HS-5 (cell line): ENCODE measurements around the gene RPTOR.
A peak's percentile ranks its signal among the peaks of the same experiment; 100 is the strongest.

ENCODE experiments used
- DNase-seq: peaks from one replicate; pipeline ENCODE4 v3.0.0-alpha.2; 2012; ENCODE audit warnings: low read depth

The RPTOR gene

DNA sequence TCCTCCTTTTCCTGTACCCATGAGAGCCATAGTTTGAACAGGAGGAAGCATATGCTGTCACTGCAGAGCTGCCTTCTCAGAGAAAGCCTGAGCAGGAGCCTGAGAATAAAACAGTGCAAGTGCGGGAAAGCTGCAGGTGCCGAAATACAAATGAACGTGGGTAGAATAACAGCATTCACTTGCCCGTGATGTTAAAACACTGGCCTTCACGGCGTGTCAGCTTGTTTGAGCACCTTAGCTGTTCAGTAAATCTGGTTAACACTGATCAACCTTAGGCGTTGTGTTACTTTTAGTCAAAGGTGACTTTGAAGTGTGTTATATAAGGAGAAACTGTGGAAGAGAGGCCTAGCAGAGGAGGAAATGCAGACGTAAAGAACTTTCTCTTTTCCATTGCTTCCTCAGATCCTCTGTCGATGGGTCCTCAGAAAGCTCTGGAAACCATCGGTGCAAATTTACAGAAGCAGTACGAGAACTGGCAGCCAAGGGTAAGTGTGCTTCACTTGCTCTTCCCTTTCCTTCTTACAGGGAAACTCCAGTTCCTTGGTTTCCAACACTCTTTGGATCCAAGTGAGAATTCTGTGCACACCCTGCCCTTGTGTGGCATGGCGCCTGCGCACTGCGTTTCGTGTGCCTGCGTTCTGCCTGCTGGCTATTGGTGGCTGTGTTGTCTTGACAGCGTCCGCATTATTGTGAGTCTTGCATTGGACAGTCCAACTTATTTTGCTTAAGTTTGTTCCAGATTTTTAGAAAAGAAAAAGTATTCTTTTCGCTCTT lies 98.9 kb downstream of the RPTOR start:
- DNase-seq, result no peak

GRCh38 chr17:80644536-80644935 lies 99.9 kb downstream of the RPTOR start:
- DNase-seq, result no peak

- DNase-seq, result no peak
Measured at GRCh38 chr17:80645706-80646325, 101.2 kb downstream of the RPTOR start.

GRCh38 chr17:80646328-80646727 lies 101.7 kb downstream of the RPTOR start:
- DNase-seq, result no peak

GRCh38 chr17:80647746-80648145 lies 103.1 kb downstream of the RPTOR start:
- DNase-seq, result peak; percentile 91

GRCh38 chr17:80649200-80649644 lies 104.6 kb downstream of the RPTOR start:
- no peak for DNase-seq

- DNase-seq, result peak; percentile 73
Measured at GRCh38 chr17:80649672-80650330, 105.2 kb downstream of the RPTOR start.

- DNase-seq, result no peak
Measured at GRCh38 chr17:80650331-80650672, 105.7 kb downstream of the RPTOR start.

DNA sequence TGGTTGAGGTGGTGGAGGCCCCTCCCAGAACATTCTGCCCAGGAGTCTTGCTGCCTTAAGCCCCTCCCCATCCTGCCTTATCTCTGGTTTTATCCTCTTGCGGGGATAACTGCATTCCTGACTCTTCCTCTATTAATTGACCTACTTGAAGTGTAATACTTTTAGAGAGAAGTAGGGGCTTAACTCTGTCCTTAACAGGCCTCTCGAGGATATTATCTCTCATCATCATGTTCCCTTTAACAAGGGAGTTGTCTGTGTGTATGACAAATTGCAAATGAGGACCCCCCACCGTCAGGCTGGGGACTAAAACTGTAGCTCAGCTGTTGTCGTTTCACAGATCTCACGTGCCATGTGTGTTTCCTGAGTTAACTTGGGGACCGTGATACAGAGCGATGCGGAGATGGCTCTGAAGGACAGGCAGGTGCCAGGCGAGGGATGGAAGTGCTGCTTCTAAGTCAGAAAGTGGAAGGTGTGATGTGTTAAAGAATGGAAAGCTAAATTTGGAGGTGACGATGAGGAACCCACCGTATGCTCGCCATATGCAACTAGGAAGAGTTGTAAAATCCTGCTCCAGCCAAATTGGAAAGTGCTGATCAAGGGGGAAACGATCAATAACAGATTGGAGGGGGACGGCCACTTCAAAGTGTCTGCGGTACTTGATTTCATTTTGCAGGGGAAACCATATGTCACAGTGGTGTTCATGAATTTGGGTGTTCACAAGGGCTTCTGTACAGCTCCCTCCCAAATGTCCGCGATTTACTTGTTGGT lies 106.3 kb downstream of the RPTOR start:
- DNase-seq, result no peak

GRCh38 chr17:80652756-80653330 lies 108.2 kb downstream of the RPTOR start:
- no peak for DNase-seq

DNA sequence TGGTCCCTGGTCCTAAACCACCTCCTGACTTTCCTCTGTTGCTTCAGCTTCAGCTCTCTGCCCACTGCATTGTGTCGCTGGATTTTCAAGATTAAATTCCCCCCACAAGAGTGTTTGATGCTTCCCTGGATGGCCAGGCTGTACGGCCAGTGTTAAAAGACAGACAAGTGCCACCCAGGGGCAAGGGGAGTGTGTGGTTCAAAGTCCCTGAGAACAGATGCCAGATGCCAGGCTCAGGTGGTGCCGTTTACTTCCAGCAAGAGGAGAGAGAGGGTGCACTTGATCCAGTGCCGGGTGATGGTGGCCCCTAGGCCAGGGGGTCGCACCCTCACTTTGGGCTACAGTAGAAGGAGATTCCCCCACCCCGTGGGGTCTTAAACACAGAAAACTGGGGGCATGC lies 109.2 kb downstream of the RPTOR start:
- DNase-seq, result no peak

DNA sequence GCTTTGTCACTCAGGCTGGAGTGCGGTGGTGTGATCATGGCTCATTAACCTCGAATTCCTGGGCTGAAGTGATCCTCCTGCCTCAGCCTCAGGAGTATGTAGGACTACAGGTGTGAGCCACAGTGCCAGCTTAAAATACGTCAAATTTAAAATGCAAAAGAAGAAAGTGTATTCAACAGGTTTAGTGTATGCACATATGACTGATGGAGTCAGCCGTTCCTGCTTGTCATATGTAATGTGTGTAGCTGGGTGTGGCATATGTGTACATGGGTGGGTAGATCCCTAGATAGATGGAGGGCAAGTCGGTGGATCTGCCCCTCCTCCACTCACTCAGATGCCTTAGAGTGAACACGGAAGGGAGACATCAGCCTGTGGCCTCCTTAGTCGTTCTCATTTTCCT lies 111.0 kb downstream of the RPTOR start:
- DNase-seq, result no peak

DNA sequence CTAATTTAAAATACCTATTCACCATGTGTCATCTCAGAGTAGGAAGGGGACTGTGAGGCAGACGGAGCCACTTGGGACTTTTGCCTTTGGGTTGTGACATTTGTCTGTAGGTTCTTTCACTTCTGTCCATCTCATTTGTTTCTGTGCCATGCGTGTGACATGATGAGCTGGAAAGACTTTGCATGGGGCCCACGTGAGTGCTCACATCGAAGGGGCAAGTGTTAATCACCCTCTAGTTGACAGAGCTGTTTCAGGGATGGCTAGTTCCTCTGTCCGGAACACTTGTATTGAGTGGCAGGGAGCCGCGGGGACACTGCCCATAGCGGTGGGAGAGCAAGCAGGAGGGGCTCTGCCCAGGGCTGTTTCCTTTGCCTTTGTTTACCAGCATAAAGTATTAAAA lies 112.0 kb downstream of the RPTOR start:
- no peak for DNase-seq

DNA sequence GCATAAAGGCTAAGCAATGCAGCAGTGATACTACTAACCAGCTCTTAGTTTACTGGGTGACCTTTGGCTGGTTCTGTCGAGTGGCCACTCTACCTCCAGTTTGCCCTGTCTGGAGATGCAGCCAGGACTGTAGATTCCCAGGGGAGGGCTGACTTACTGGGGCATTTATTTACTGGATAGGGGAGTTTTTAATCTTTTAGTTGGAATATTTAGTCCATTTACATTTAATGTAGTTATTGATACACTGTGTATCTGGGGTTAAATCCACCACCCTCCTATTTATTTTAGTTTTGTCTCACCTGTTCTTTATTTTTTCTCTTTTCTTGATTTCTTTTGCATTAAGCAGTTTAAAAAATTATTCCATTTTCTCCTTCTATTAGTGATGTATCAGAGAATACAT lies 112.9 kb downstream of the RPTOR start:
- DNase-seq, result no peak

DNA sequence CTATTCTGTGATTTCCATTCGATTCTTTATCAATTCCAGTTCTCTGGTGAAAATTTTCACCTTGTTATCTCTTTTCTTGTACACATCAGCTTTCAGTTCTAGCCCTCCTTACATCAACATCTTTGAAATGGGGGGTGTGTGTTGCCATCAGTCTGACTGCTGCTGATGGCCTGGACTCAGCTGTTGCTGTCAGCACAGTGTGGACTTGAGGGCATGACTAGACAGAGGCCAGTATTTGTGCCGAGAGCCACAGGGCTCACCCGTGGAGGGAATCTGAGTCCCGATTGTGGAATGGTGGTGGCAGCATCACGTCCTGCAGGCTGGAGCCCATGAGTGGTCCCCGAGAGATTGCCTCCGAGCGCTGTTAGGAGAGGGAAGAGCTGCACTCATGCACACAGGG lies 114.2 kb downstream of the RPTOR start:
- no peak for DNase-seq

DNA sequence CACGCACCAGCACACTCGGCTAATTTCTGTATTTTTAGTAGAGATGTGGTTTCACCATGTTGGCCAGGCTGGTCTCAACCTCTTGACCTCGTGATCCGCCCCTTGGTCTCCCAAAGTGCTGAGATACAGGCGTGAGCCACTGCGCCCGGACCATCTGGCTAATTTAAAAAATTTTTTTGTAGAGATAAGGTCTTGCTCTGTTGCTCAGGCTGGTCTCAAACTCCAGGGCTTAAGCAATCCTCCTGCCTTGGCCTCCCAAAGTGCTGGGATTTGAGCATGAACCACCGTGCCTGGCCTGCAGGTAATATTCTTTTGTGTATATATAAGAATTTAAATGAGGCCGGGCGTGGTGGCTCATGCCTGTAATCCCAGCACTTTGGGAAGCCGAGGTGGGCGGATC lies 115.0 kb downstream of the RPTOR start:
- DNase-seq, result no peak

DNA sequence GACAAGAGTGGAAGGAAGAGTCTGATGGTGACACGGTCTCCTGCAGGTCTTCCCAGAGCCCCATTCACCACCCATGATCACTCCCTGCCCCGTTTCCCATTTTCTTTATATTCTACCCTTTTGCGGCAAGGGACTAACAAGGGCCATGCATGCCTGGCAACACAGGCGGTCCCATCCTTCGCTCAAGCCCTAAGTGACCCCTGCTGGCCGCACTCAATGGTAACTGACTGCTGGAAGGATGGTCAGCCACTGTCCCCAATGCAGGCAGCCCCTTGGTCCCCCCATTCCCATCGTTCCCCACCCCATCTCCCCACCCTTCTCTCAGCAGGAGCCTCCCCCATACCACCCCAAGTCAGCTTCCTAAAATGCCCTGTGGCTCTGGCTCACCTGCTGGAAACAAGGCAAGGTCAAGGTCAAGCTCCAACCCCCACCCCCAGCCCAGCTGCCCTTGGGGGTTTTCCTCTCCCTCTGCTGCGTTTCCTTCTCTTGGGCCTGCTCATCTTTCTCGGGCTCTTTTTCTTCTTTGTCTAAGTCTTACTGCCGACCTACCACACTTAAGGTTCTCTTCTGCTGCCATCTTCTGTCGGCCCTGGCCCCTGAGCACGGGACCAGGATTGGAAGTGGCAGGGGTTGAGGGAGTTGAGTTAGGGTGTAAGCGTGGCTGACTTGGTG lies 116.0 kb downstream of the RPTOR start:
- DNase-seq, result no peak

- DNase-seq, result no peak
Measured at GRCh38 chr17:80662557-80662956, 117.9 kb downstream of the RPTOR start.

GRCh38 chr17:80663781-80664206 lies 119.2 kb downstream of the RPTOR start:
- DNase-seq, result no peak

DNA sequence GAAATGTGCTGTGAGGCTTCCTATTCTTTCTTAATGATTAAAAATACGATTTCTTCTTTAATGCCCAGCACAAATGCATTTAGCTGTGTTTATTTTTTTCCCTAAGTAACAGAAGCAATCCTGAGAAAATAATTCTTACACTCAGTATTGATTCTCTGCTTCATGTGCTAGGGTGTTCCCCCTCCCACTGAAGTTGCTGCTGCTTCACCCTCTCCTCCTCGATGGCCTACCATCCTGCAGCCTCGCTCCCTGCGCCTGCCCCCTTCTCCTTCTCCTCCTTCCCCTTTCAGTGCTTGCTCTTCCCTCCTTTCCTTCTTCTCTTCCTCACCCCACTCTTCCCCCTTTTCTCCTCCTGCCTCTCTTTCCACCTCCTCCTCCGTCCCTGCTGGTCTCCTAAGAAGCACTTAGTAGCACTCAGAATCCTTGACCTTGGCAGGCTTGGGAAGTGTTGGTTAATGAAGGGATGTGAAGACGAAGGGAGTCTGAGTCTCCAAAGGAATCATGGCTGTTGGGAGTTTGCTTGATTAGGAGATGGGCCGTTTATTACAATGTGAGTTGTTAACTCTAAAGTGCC lies 119.7 kb downstream of the RPTOR start:
- no peak for DNase-seq

DNA sequence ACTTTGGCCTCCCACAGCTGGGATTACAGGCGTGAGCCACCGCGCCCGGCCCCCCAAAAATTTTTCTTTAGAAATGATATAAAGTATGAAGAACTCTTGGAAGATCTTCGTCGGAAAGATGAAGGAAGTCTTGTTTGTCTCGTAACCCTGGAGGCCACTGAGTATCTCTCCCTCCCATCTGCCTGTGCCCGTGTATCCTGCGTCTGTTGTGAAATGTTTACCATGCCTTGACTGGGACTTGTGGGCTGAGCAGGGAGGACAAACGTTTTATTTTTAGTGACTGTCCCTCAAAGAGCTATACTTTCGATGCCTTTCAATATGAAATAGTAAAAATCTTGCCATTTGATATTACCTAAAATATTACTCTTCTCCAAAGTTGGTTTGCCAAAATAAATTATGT lies 121.2 kb downstream of the RPTOR start:
- DNase-seq, result no peak
